Endothelial cell of umbilical vein (primary cell): ENCODE results near the gene L3MBTL4.

Experiments
- CTCF ChIP-seq, 2 donors: IDR thresholded peaks; 1 replicate in 1 of 2; 2 replicates in 1 of 2; pipeline ENCODE4 v1.5.1; 2011; ENCODE audit warnings: low read length in 2 of 2, mild to moderate bottlenecking in 2 of 2, moderate library complexity in 2 of 2, control low read depth in 1 of 2, inconsistent platforms in 1 of 2, low read depth in 1 of 2; ENCODE audit not compliant: insufficient read depth in 1 of 2; ENCODE audit errors: extremely low read depth in 1 of 2
- EZH2 ChIP-seq: IDR thresholded peaks from 2 replicates; pipeline ENCODE4 v1.6.1; 2012; ENCODE audit warnings: borderline replicate concordance, low read depth, mild to moderate bottlenecking, moderate library complexity, low read length, inconsistent platforms; ENCODE audit not compliant: severe bottlenecking
- FOS ChIP-seq: IDR thresholded peaks from 2 replicates; pipeline ENCODE4 v1.6.1; 2011; ENCODE audit warnings: mild to moderate bottlenecking, low read length, moderate library complexity, borderline replicate concordance; ENCODE audit not compliant: insufficient read depth
- JUN ChIP-seq: IDR thresholded peaks from 2 replicates; pipeline ENCODE4 v1.6.1; 2011; ENCODE audit warnings: borderline replicate concordance, low read depth; ENCODE audit not compliant: insufficient read length, insufficient read depth
- MAX ChIP-seq: IDR thresholded peaks from 2 replicates; pipeline ENCODE4 v1.6.1; 2011; ENCODE audit not compliant: insufficient read depth, insufficient read length
- MYC ChIP-seq: IDR thresholded peaks from one replicate; pipeline ENCODE4 v1.6.1; 2011; ENCODE audit warnings: mild to moderate bottlenecking, low read depth, low read length
- POLR2A ChIP-seq: IDR thresholded peaks from 2 replicates; pipeline ENCODE4 v1.6.1; 2012; ENCODE audit warnings: low read depth, mild to moderate bottlenecking, control low read depth, low read length
- POLR2AphosphoS5 ChIP-seq: IDR thresholded peaks from 2 replicates; pipeline ENCODE4 v1.6.1; 2012; ENCODE audit warnings: low read depth, mild to moderate bottlenecking, control low read depth, low read length, moderate library complexity; ENCODE audit not compliant: insufficient read depth

DNA sequence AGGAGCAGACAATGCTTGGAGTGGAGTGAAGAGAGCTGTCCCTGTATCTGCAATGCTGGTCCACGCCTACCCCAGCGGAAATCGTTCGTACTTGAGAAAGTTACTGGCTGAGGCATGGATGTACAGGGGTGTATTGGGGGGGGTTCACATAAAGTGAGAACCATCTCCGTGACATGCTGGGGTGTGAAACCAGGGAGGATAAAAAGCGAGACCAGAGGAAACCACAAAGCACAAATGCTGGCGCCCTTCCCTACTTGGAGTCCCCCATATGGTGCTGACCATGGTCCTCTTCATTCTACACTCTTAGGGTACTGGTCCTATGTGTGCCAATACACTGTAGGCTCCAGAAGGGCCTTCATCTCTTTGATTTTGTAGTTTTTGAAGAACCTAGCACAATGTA lies 244.1 kb downstream of the L3MBTL4 start:
- TF ChIP-seq CTCF (IDR thresholded peaks at IDR 0.05; ENCODE audit: extremely low read depth in 1 of 2, insufficient read depth in 1 of 2, low read depth in 1 of 2, low read length in 2 of 2) = no peak
- TF ChIP-seq EZH2 = no peak
- TF ChIP-seq POLR2A = no peak
- TF ChIP-seq POLR2AphosphoS5 = no peak
- no peak for TF ChIP-seq MAX
- no peak for TF ChIP-seq FOS
- no peak for TF ChIP-seq JUN
- TF ChIP-seq MYC = no peak
